HG03469 (cell line): ENCODE measurements around the gene CBR4.
"Not testable (repeated sequence)": the region's sequence is repeated elsewhere in the genome, so short reads cannot be mapped to it uniquely, and the experiment has no call there.

Experiments used
- ATAC-seq: cut with Tn5 transposase; IDR thresholded peaks from one replicate; pipeline ENCODE4 v1.9.1; 2021; ENCODE audit warnings: mild to moderate bottlenecking, moderate library complexity, moderate number of reproducible peaks; ENCODE audit not compliant: unreplicated experiment

Gene CBR4

GRCh38 chr4:169035871-169036620, 26.0 kb upstream of the CBR4 start:
- not testable (repeated sequence) for ATAC-seq

- ATAC-seq = no peak
Observed at GRCh38 chr4:169033660-169034059, 23.6 kb upstream of the CBR4 start.

GRCh38 chr4:169032883-169033645, 23.0 kb upstream of the CBR4 start:
- no peak for ATAC-seq

- no peak for ATAC-seq
Observed at GRCh38 chr4:169032194-169032593, 22.1 kb upstream of the CBR4 start.

GRCh38 chr4:169031392-169031791, 21.3 kb upstream of the CBR4 start:
- ATAC-seq = no peak

- ATAC-seq = no peak
Observed at GRCh38 chr4:169030562-169030982, 20.5 kb upstream of the CBR4 start.

- ATAC-seq = no peak
Observed at GRCh38 chr4:169029947-169030346, 19.9 kb upstream of the CBR4 start.

- ATAC-seq = no peak
Observed at GRCh38 chr4:169027663-169028062, 17.6 kb upstream of the CBR4 start.

- ATAC-seq = no peak
Observed at GRCh38 chr4:169025184-169025583, 15.1 kb upstream of the CBR4 start.

- ATAC-seq = peak; percentile 91
Observed at GRCh38 chr4:169024762-169025161, 14.7 kb upstream of the CBR4 start.

GRCh38 chr4:169018406-169018805, 8.4 kb upstream of the CBR4 start:
- ATAC-seq = no peak

- no peak for ATAC-seq
Observed at GRCh38 chr4:169017971-169018370, 7.9 kb upstream of the CBR4 start.

GRCh38 chr4:169015186-169015623, 5.2 kb upstream of the CBR4 start:
- no peak for ATAC-seq

- no peak for ATAC-seq
Observed at GRCh38 chr4:169014586-169014985, 4.5 kb upstream of the CBR4 start.

- ATAC-seq = no peak
Observed at GRCh38 chr4:169013396-169013795, 3.3 kb upstream of the CBR4 start.

- ATAC-seq = no peak
Observed at GRCh38 chr4:169012049-169012448, 2.0 kb upstream of the CBR4 start.

- peak; percentile 14 for ATAC-seq
Observed at GRCh38 chr4:169009286-169010124, 550 bp downstream of the CBR4 start.

GRCh38 chr4:169005453-169006099, 4.5 kb downstream of the CBR4 start:
- ATAC-seq = no peak

GRCh38 chr4:169000315-169000714, 9.7 kb downstream of the CBR4 start:
- ATAC-seq = no peak

- ATAC-seq = no peak
Observed at GRCh38 chr4:168999809-169000208, 10.2 kb downstream of the CBR4 start.

- ATAC-seq = no peak
Observed at GRCh38 chr4:168998596-168998995, 11.5 kb downstream of the CBR4 start.
